SK-N-SH (cell line): ENCODE data around the gene PREB. TPM values are rescaled to one million over a fixed set of nuclear protein-coding genes. Genes with fewer than 3 reads are reported as not detected.

Experiments
- CTCF ChIA-PET: fragments of 300-600, 350-600 bp; formaldehyde crosslinking; extraction: SDS; loops from one replicate; lab custom pipeline; 2021; lab: Yijun Ruan, JAX
- POLR2A ChIA-PET: fragments of 350-600 bp; sonication (Branson Sonifier 250); formaldehyde crosslinking; extraction: SDS; loops from one replicate; lab custom pipeline; 2020; ENCODE audit warnings: antibody characterized with exemption, inconsistent platforms; lab: Yijun Ruan, JAX
- DNase-seq: peaks from one replicate; pipeline ENCODE4 v3.0.0; 2012
- H2AFZ ChIP-seq: fragments of 200-600 bp; sonication (generic); 2 replicates; pipeline ENCODE4 v1.8.1; 2016; ENCODE audit warnings: antibody characterized with exemption, mild to moderate bottlenecking, low read depth
- H3F3A ChIP-seq: fragments of 200-600 bp; sonication (generic); replicated peaks from 2 replicates; pipeline ENCODE3; 2016; ENCODE audit warnings: antibody characterized with exemption, mild to moderate bottlenecking; ENCODE audit not compliant: insufficient read depth
- H3K27ac ChIP-seq, 2 experiments: fragments of 200-500 bp in 1 of 2; fragments of 200-600 bp in 1 of 2; sonication (Bioruptor generic) in 1 of 2; sonication (generic), shearing (Covaris generic) in 1 of 2; 2 replicates each; pipeline versions ENCODE4 v1.5.1 to v1.6.1; 2014 to 2016; ENCODE audit warnings: low read depth in 2 of 2, inconsistent platforms in 1 of 2, low read length in 1 of 2, mild to moderate bottlenecking in 1 of 2, mixed read lengths in 1 of 2
- H3K27me3 ChIP-seq: fragments of 200-600 bp; sonication (generic), shearing (Covaris generic); 2 replicates; pipeline ENCODE4 v1.6.1; 2016; ENCODE audit warnings: mixed run types; ENCODE audit not compliant: insufficient read depth
- H3K36me3 ChIP-seq, 2 experiments: fragments of 200-500 bp in 1 of 2; fragments of 200-600 bp in 1 of 2; sonication (Bioruptor generic) in 1 of 2; sonication (generic) in 1 of 2; replicated peaks in 1 of 2; 2 replicates each; pipeline versions ENCODE3 to v1.5.1; 2014 to 2016; ENCODE audit warnings: low read length in 1 of 2, mild to moderate bottlenecking in 1 of 2; ENCODE audit not compliant: insufficient read depth in 2 of 2, control insufficient read depth in 1 of 2
- H3K4me1 ChIP-seq, 2 experiments: fragments of 200-500 bp in 1 of 2; fragments of 200-600 bp in 1 of 2; sonication (Bioruptor generic) in 1 of 2; sonication (generic), shearing (Covaris generic) in 1 of 2; 2 replicates each; pipeline versions ENCODE4 v1.5.1 to v1.6.1; 2014 to 2016; ENCODE audit warnings: low read depth in 1 of 2, low read length in 1 of 2, mixed run types in 1 of 2; ENCODE audit not compliant: insufficient read depth in 2 of 2, control insufficient read depth in 1 of 2
- H3K4me2 ChIP-seq: fragments of 200-600 bp; sonication (generic), shearing (Covaris generic); 2 replicates; pipeline ENCODE4 v1.6.1; 2017; ENCODE audit warnings: mixed run types
- H3K4me3 ChIP-seq, 2 experiments: fragments of 200-500 bp in 1 of 2; fragments of 200-600 bp in 1 of 2; sonication (Bioruptor generic) in 1 of 2; sonication (generic), shearing (Covaris generic) in 1 of 2; 2 replicates each; pipeline versions ENCODE4 v1.5.1 to v1.8.1; 2014 to 2016; ENCODE audit warnings: low read depth in 2 of 2, inconsistent platforms in 1 of 2, low read length in 1 of 2, mild to moderate bottlenecking in 1 of 2, mixed read lengths in 1 of 2, moderate library complexity in 1 of 2
- H3K79me2 ChIP-seq: fragments of 200-600 bp; sonication (generic); 2 replicates; pipeline ENCODE4 v1.8.1; 2017; ENCODE audit warnings: mild to moderate bottlenecking; ENCODE audit not compliant: insufficient read depth
- H3K9ac ChIP-seq: fragments of 200-600 bp; sonication (generic); 2 replicates; pipeline ENCODE4 v1.6.1; 2017; ENCODE audit warnings: mixed run types
- H3K9me2 ChIP-seq: fragments of 200-600 bp; sonication (generic); 2 replicates; pipeline ENCODE4 v1.6.1; 2017; ENCODE audit warnings: mixed run types
- H3K9me3 ChIP-seq: fragments of 200-600 bp; sonication (generic); 2 replicates; pipeline ENCODE4 v1.6.1; 2017; ENCODE audit warnings: mixed run types, mild to moderate bottlenecking, moderate library complexity
- H4K20me1 ChIP-seq: fragments of 200-600 bp; sonication (generic); 2 replicates; pipeline ENCODE4 v1.6.1; 2017; ENCODE audit warnings: mild to moderate bottlenecking, mixed run types; ENCODE audit not compliant: insufficient read depth
- CHD2 ChIP-seq: fragments of 150-350 bp; IDR thresholded peaks from 2 replicates; pipeline ENCODE4 v1.6.1; 2018; ENCODE audit warnings: low read length; ENCODE audit not compliant: partially characterized antibody
- ELF1 ChIP-seq: IDR thresholded peaks from 2 replicates; pipeline ENCODE4 v1.4.0; 2012
- EP300 ChIP-seq, 2 experiments: IDR thresholded peaks; 2 replicates each; pipeline versions ENCODE4 v1.4.0 to v1.6.1; 2012; ENCODE audit warnings: borderline replicate concordance in 1 of 2, low read depth in 1 of 2, low read length in 1 of 2
- FOSL2 ChIP-seq: IDR thresholded peaks from 2 replicates; pipeline ENCODE4 v1.4.0; 2012; ENCODE audit warnings: low read depth, mild to moderate bottlenecking, moderate library complexity, borderline replicate concordance
- FOXJ3 ChIP-seq: sonication (generic); formaldehyde crosslinking; IDR thresholded peaks from 2 replicates; pipeline ENCODE4 v1.5.1; 2020; ENCODE audit warnings: mild to moderate bottlenecking, missing genetic modification reagents
- GABPA ChIP-seq: IDR thresholded peaks from 2 replicates; pipeline ENCODE4 v1.4.0; 2012; ENCODE audit warnings: low read depth, mild to moderate bottlenecking
- GATA2 ChIP-seq: sonication (generic); formaldehyde crosslinking; IDR thresholded peaks from 2 replicates; pipeline ENCODE4 v1.5.0; 2020; ENCODE audit warnings: mild to moderate bottlenecking, missing genetic modification reagents
- JUND ChIP-seq: IDR thresholded peaks from 2 replicates; pipeline ENCODE4 v1.4.0; 2012
- MXI1 ChIP-seq: IDR thresholded peaks from 2 replicates; pipeline ENCODE4 v1.6.1; 2012; ENCODE audit warnings: mild to moderate bottlenecking, low read depth, low read length, improper control_type of control experiment
- NFIC ChIP-seq: IDR thresholded peaks from 2 replicates; pipeline ENCODE4 v1.4.0; 2012; ENCODE audit warnings: borderline replicate concordance
- NRF1 ChIP-seq: IDR thresholded peaks from 2 replicates; pipeline ENCODE4 v1.6.1; 2012; ENCODE audit warnings: low read depth, mild to moderate bottlenecking, low read length
- RCOR1 ChIP-seq: fragments of 150-350 bp; IDR thresholded peaks from 2 replicates; pipeline ENCODE4 v1.6.1; 2017; ENCODE audit warnings: antibody characterized with exemption, low read length
- RFX5 ChIP-seq: IDR thresholded peaks from 2 replicates; pipeline ENCODE4 v1.6.1; 2012; ENCODE audit warnings: mild to moderate bottlenecking, improper control_type of control experiment, low read length
- RXRA ChIP-seq: IDR thresholded peaks from 2 replicates; pipeline ENCODE4 v1.4.0; 2012; ENCODE audit warnings: low read depth, mild to moderate bottlenecking, borderline replicate concordance
- SIN3A ChIP-seq: IDR thresholded peaks from 2 replicates; pipeline ENCODE4 v1.6.1; 2012; ENCODE audit warnings: low read depth, mild to moderate bottlenecking, low read length, moderate library complexity, borderline replicate concordance
- SMC3 ChIP-seq: IDR thresholded peaks from 2 replicates; pipeline ENCODE4 v1.6.1; 2012; ENCODE audit warnings: low read depth, low read length, improper control_type of control experiment
- TAF1 ChIP-seq: IDR thresholded peaks from 2 replicates; pipeline ENCODE4 v1.6.1; 2012; ENCODE audit warnings: low read depth, mild to moderate bottlenecking, low read length, moderate library complexity, borderline replicate concordance
- TCF12 ChIP-seq: IDR thresholded peaks from 2 replicates; pipeline ENCODE4 v1.4.0; 2012
- TEAD4 ChIP-seq: IDR thresholded peaks from 2 replicates; pipeline ENCODE4 v1.4.0; 2012; ENCODE audit warnings: mild to moderate bottlenecking, borderline replicate concordance; ENCODE audit not compliant: insufficient read depth
- USF1 ChIP-seq: IDR thresholded peaks from 2 replicates; pipeline ENCODE4 v1.4.0; 2012; ENCODE audit warnings: low read depth, borderline replicate concordance
- YY1 ChIP-seq: IDR thresholded peaks from 2 replicates; pipeline ENCODE4 v1.4.0; 2012; ENCODE audit warnings: low read depth, mild to moderate bottlenecking
- WGBS: methylation state at CpG from one replicate; pipeline ENCODE4 v1.1.6; 2017; ENCODE audit warnings: low lambda C conversion rate; 5-methylcytosine and 5-hydroxymethylcytosine counted together
- polyA plus RNA-seq, 3 experiments: library from polyadenylated mRNA; depleted of rRNA; stranded (reverse); fragments of >200 nt; gene quantifications; 2 replicates each; pipeline ENCODE4 v1.2.3, GENCODE V29; 2012
- TF ChIP-seq, protein P1 (sequence below): fragments of 150-350 bp; IDR thresholded peaks from 2 replicates; pipeline ENCODE4 v1.6.1; 2016; ENCODE audit warnings: mild to moderate bottlenecking, low read depth, low read length
- TF ChIP-seq, protein P2 (sequence below): IDR thresholded peaks from 2 replicates; pipeline ENCODE4 v1.4.0; 2012; ENCODE audit warnings: low read depth, borderline replicate concordance

PREB gene
- polyA plus RNA-seq, 1 of the 3 experiments (the other 2 are of a cell fraction): 47.9 TPM

DNA sequence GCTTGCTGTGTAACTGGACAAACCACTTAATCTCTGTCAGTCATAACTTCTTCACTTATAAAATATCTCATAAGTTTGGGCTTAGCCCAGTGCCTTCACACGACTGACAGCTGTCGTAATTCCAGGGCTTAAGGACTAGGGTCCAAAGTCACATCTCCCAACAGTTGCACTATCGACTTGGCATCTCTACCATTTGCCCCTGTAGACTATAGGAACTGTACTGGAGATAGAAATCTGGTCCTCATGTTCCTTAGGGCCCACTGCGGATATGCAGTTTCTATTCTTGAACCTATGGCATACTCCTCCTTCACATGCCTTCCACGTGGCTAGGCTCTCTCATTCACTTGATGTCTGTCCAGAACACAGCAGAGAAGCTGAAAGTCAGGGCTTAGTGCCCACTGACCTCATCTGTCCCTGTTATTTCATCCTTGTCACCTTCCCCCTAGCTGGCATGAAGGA lies 8.2 kb downstream of the PREB start:
- no peak overlapping the region for H3K27ac ChIP-seq
- no peak for DNase-seq
- peaks cover 0 to 14% of the 10 kb centered on the region in 2 experiments; a peak in 1 of 4 replicates for H3K4me1 ChIP-seq
- H3F3A ChIP-seq: no peaks in the 10 kb centered on the region
- no peak overlapping the region for H3K4me2 ChIP-seq
- H3K9ac ChIP-seq: no peak overlapping the region
- 67% methylated on average over 5 of the region's 5 CpGs for WGBS
- H3K9me2 ChIP-seq: no peaks in the 10 kb centered on the region
- POLR2A ChIA-PET: interaction anchor here (1.2 kb wide), 1 partner anchor 39 kb away, joined by 5 read pairs; the partner anchor contains the start of gene KHK
- no peaks in the 10 kb centered on the region for H3K9me3 ChIP-seq
- no peaks in the 10 kb centered on the region for H3K27me3 ChIP-seq
- CTCF ChIA-PET: interaction anchor here (0.7 to 1.8 kb wide), 4 partner anchors 38 to 177 kb away, joined by 3 to 6 read pairs (median 4); no protein-coding TSS in a partner anchor
- no peak overlapping the region for H3K4me3 ChIP-seq
- H2AFZ ChIP-seq: no peak overlapping the region
- no peaks in the 10 kb centered on the region for H4K20me1 ChIP-seq
- no peaks in the 10 kb centered on the region for H3K79me2 ChIP-seq
- peaks cover 0 to 17% of the 10 kb centered on the region in 2 experiments for H3K36me3 ChIP-seq
- TF ChIP-seq CHD2 (no peak), EP300 (IDR thresholded peaks at IDR 0.05; ENCODE audit: borderline replicate concordance in 1 of 2, low read depth in 1 of 2, low read length in 1 of 2) (no peak), USF1 (no peak), YY1 (no peak), NFIC (no peak), ELF1 (no peak), RXRA (no peak), RCOR1 (no peak), NRF1 (no peak), SMC3 (no peak), GATA2 (CRISPR knock-in tag) (no peak), TCF12 (no peak), MXI1 (no peak)
- TF ChIP-seq, protein P1, sequence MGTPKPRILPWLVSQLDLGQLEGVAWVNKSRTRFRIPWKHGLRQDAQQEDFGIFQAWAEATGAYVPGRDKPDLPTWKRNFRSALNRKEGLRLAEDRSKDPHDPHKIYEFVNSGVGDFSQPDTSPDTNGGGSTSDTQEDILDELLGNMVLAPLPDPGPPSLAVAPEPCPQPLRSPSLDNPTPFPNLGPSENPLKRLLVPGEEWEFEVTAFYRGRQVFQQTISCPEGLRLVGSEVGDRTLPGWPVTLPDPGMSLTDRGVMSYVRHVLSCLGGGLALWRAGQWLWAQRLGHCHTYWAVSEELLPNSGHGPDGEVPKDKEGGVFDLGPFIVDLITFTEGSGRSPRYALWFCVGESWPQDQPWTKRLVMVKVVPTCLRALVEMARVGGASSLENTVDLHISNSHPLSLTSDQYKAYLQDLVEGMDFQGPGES: no peak

GRCh38 chr2:27125104-27125503 lies 9.3 kb downstream of the PREB start:
- Histone ChIP-seq H3K36me3 (peaks cover 0 to 6% of the 10 kb centered on the region in 2 experiments), H4K20me1 (no peaks in the 10 kb centered on the region), H3K27ac (no peak overlapping the region), H3K27me3 (no peaks in the 10 kb centered on the region), H3K79me2 (no peaks in the 10 kb centered on the region), H3K9me3 (no peaks in the 10 kb centered on the region), H2AFZ (no peak overlapping the region), H3K4me1 (peaks cover 0 to 14% of the 10 kb centered on the region in 2 experiments; a peak in 1 of 4 replicates), H3K4me3 (no peak overlapping the region), H3K9ac (no peak overlapping the region), H3K4me2 (no peak overlapping the region), H3K9me2 (no peaks in the 10 kb centered on the region), H3F3A (peaks cover 3% of the 10 kb centered on the region)
- 86% methylated on average over 3 of the region's 3 CpGs for WGBS
- TF ChIP-seq SIN3A: no peak
- no peak for TF ChIP-seq NRF1
- TF ChIP-seq RFX5: no peak
- TF ChIP-seq TEAD4: no peak
- TF ChIP-seq FOXJ3: no peak
- no peak for TF ChIP-seq RCOR1
- TF ChIP-seq TAF1: no peak
- TF ChIP-seq FOSL2: no peak
- TF ChIP-seq, protein P2, sequence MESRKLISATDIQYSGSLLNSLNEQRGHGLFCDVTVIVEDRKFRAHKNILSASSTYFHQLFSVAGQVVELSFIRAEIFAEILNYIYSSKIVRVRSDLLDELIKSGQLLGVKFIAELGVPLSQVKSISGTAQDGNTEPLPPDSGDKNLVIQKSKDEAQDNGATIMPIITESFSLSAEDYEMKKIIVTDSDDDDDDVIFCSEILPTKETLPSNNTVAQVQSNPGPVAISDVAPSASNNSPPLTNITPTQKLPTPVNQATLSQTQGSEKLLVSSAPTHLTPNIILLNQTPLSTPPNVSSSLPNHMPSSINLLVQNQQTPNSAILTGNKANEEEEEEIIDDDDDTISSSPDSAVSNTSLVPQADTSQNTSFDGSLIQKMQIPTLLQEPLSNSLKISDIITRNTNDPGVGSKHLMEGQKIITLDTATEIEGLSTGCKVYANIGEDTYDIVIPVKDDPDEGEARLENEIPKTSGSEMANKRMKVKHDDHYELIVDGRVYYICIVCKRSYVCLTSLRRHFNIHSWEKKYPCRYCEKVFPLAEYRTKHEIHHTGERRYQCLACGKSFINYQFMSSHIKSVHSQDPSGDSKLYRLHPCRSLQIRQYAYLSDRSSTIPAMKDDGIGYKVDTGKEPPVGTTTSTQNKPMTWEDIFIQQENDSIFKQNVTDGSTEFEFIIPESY: no peak
- no peak for TF ChIP-seq RXRA
- TF ChIP-seq MXI1: no peak
- TF ChIP-seq JUND: no peak
- no peak for TF ChIP-seq USF1
- no peak for TF ChIP-seq GABPA
- no peak for TF ChIP-seq GATA2 (CRISPR knock-in tag)
- ChIA-PET POLR2A (interaction anchor here (0.8 kb wide), 1 partner anchor 25 kb away, joined by 3 read pairs; no protein-coding TSS in a partner anchor), CTCF (interaction anchor here (0.8 to 2.5 kb wide), 7 partner anchors 9 to 539 kb away, joined by 3 to 20 read pairs (median 7); partner anchors contain the start of genes PREB and SLC4A1AP)
- DNase-seq: no peak
